GM12872 (cell line): Measurements from ENCODE around the gene PURA.

Source experiments
- CTCF ChIP-seq: IDR thresholded peaks from 3 replicates; pipeline ENCODE4 v1.5.1; 2011; ENCODE audit warnings: low read depth, mild to moderate bottlenecking, low read length, moderate library complexity; ENCODE audit not compliant: insufficient read depth

Gene PURA

GRCh38 chr5:140114341-140115185 lies 654 bp downstream of the PURA start:
- no peak for TF ChIP-seq CTCF

DNA sequence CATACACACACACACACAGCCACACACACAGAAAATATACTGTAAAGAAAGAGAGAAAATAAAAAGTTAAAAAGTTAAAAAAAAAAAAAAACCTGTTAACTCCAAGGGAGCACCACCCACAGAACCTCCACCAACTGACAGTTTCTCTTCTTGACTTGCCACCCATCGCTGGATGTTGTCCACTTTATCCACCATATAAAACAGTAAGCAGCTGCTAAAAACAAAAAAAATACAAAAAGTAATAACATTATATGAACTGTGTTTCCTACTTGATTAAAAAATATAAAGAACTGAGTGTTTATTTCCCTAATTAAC lies 1.2 kb downstream of the PURA start:
- TF ChIP-seq CTCF: no peak

GRCh38 chr5:140116716-140117115 lies 2.8 kb downstream of the PURA start:
- TF ChIP-seq CTCF: no peak

DNA sequence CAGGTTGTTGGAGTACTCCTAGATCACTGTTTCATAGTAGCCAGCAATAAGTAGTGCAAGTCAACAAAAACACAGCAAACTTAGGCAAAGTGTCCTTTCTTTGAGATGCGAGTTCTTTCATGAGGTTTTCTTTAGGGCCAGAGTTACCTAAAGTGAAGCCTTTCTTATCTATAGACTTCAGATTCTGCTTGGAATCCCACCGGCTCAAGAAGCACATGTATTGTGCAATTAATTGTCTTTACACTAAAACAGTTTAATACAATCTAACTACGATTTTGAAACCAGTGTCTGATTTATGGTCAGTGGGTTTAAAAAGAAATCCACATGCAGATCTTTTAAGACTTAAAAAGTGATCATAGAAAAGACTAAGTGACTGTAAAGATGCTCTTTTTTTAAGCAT lies 3.6 kb downstream of the PURA start:
- TF ChIP-seq CTCF: no peak

DNA sequence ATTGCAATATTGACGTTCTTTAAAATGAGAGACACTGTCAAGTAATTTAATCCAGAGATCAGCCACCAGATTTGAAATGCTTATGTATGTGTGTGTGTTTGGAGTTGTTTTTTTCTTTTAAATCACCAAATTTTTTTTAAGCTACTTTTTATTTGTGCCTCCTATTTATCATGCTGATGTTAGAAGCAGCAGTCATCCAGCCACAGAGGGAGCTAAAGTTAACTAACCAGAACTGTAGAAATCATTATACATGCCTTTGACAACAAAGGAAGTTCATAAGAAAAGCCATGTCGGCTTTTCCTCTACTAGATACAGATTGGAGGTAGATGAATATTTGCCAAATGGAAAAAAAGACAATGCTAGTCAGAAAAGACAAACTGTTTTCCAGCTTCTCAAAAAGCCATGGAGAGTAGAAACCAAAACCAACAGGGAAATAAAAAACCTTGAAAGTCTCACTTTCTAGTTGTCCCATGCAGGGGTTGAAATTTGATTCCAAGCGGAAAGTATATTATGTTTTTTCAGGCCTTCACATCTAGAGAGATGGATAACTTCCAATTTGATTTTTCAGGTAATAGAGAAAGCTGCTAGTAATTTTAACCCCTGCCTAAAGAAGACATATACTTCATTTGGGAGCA lies 4.5 kb downstream of the PURA start:
- TF ChIP-seq CTCF: no peak

DNA sequence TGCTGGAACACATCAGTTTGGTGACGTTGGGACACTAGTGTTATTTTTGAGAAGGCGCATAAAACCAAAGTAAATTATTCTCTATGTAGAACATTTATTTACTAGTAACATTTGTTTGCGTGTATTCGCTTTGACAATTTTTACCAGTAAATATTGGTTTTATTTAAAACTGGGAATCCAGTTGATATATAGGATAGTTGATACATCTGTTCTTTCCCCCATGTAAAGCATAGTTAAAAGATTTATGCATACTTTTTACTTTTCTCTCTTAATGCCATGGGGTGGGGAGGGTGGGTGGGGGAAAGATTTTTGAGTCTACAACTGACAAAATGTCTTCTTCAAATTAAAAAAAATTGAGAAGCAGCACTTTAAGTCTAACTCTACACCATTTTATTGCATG lies 11.7 kb downstream of the PURA start, which contains the start of gene IGIP:
TSS of gene IGIP (plus strand) at position 301 of the 400 bp plus-strand sequence. CDS start 2,540 bp downstream, outside the sequence.
- TF ChIP-seq CTCF: no peak

DNA sequence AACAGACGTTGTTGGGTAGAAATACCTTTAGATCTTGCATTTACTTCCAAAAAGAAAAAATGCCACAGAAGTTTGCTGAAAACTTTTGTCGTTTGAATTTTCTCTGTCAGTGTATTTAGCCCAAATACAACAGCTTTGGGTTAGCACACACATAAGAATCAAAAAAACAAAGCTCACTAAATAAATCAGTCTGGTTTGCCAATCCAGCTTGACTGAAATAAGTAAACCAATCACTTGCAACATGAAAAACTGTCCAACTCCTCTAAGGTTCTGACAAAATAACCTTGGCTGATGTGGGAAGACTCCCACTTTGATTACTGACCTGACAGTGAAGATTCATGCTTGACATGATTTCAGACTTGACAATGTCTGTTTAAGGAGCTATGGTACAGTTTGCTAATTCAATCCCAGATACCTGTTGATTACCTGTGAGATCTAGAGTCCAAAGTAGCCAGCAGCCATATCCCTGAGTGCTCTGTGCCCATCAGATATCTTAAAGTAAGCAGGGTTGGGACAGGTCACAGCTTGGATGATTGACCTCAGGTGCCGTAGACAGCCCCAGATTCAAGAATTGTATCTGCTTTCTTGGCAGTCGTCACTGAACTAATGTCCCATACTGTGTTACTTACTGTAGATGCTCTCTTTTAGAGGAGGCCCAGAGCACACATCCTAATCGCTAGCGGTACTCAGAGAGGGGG lies 12.6 kb downstream of the PURA start:
- no peak for TF ChIP-seq CTCF
